HG03469 (cell line): ENCODE measurements around the gene SEMA7A.

Experiments
- ATAC-seq: cut with Tn5 transposase; IDR thresholded peaks from one replicate; pipeline ENCODE4 v1.9.1; 2021; ENCODE audit warnings: mild to moderate bottlenecking, moderate library complexity, moderate number of reproducible peaks; ENCODE audit not compliant: unreplicated experiment

The SEMA7A gene

GRCh38 chr15:74453925-74454763 is 20.4 kb upstream of the SEMA7A start:
- no peak for ATAC-seq

GRCh38 chr15:74451861-74452835 is 18.4 kb upstream of the SEMA7A start:
- ATAC-seq, result no peak

GRCh38 chr15:74451322-74451721 is 17.6 kb upstream of the SEMA7A start:
- no peak for ATAC-seq

GRCh38 chr15:74449643-74450205 is 16.0 kb upstream of the SEMA7A start:
- no peak for ATAC-seq

GRCh38 chr15:74449095-74449494 is 15.3 kb upstream of the SEMA7A start:
- ATAC-seq, result no peak

- ATAC-seq, result no peak
These were observed 12.3 kb upstream of the SEMA7A start for GRCh38 chr15:74445816-74446763.

- no peak for ATAC-seq
These were observed 10.6 kb upstream of the SEMA7A start for GRCh38 chr15:74444106-74445062.

GRCh38 chr15:74443100-74443909 is 9.5 kb upstream of the SEMA7A start:
- no peak for ATAC-seq

GRCh38 chr15:74442604-74443003 is 8.8 kb upstream of the SEMA7A start:
- no peak for ATAC-seq

GRCh38 chr15:74442063-74442462 is 8.3 kb upstream of the SEMA7A start:
- no peak for ATAC-seq

- ATAC-seq, result no peak
These were observed 7.6 kb upstream of the SEMA7A start for GRCh38 chr15:74441248-74441941.

GRCh38 chr15:74438721-74439316 is 5.1 kb upstream of the SEMA7A start:
- ATAC-seq, result no peak

GRCh38 chr15:74438206-74438605 is 4.4 kb upstream of the SEMA7A start:
- no peak for ATAC-seq

- no peak for ATAC-seq
These were observed 742 bp upstream of the SEMA7A start for GRCh38 chr15:74434263-74435136.

- no peak for ATAC-seq
These were observed 678 bp downstream of the SEMA7A start for GRCh38 chr15:74432968-74433591.
